ENCODE measurements around the gene EMP1.

The EMP1 gene

GRCh38 chr12:13196130-13196921, at the start of gene EMP1:
Gene EMP1 (plus strand): TSS chr12:13196726. CDS start chr12:13211511, 14,785 bp downstream.
- DNase-seq (ENCODE audit: low read depth in 2 of 2): peak; percentile 68 to 84

GRCh38 chr12:13147688-13148484, 48.6 kb upstream of the EMP1 start:
- DNase-seq (ENCODE audit: low read depth in 2 of 2): no peak

GRCh38 chr12:13148485-13148847, 48.1 kb upstream of the EMP1 start:
- no peak for DNase-seq (ENCODE audit: low read depth in 2 of 2)

GRCh38 chr12:13149411-13149810, 47.1 kb upstream of the EMP1 start:
- no peak for DNase-seq (ENCODE audit: low read depth in 2 of 2)

- no peak for DNase-seq (ENCODE audit: low read depth in 2 of 2)
These were observed 44.2 kb upstream of the EMP1 start for GRCh38 chr12:13152281-13152680.

- no peak for DNase-seq (ENCODE audit: low read depth in 2 of 2)
These were observed 43.8 kb upstream of the EMP1 start for GRCh38 chr12:13152756-13153155.

GRCh38 chr12:13153180-13153579, 43.3 kb upstream of the EMP1 start:
- DNase-seq (ENCODE audit: low read depth in 2 of 2): no peak

GRCh38 chr12:13154027-13154538, 42.4 kb upstream of the EMP1 start:
- no peak for DNase-seq (ENCODE audit: low read depth in 2 of 2)

- no peak for DNase-seq (ENCODE audit: low read depth in 2 of 2)
These were observed 41.7 kb upstream of the EMP1 start for GRCh38 chr12:13154831-13155230.

GRCh38 chr12:13156277-13156676, 40.2 kb upstream of the EMP1 start:
- DNase-seq (ENCODE audit: low read depth in 2 of 2): no peak

GRCh38 chr12:13161172-13161571, 35.4 kb upstream of the EMP1 start:
- no peak for DNase-seq (ENCODE audit: low read depth in 2 of 2)

GRCh38 chr12:13162904-13163303, 33.6 kb upstream of the EMP1 start:
- DNase-seq (ENCODE audit: low read depth in 2 of 2): no peak

- no peak for DNase-seq (ENCODE audit: low read depth in 2 of 2)
These were observed 32.5 kb upstream of the EMP1 start for GRCh38 chr12:13163868-13164635.

GRCh38 chr12:13164921-13165616, 31.5 kb upstream of the EMP1 start:
- no peak for DNase-seq (ENCODE audit: low read depth in 2 of 2)

GRCh38 chr12:13165617-13166041, 30.9 kb upstream of the EMP1 start:
- peak; percentile 60 to 68 for DNase-seq (ENCODE audit: low read depth in 2 of 2)

- no peak for DNase-seq (ENCODE audit: low read depth in 2 of 2)
These were observed 29.3 kb upstream of the EMP1 start for GRCh38 chr12:13167226-13167625.

- no peak for DNase-seq (ENCODE audit: low read depth in 2 of 2)
These were observed 28.6 kb upstream of the EMP1 start for GRCh38 chr12:13167906-13168305.

GRCh38 chr12:13169272-13169671, 27.3 kb upstream of the EMP1 start:
- DNase-seq (ENCODE audit: low read depth in 2 of 2): no peak

- DNase-seq (ENCODE audit: low read depth in 2 of 2): no peak
These were observed 25.5 kb upstream of the EMP1 start for GRCh38 chr12:13170892-13171490.

GRCh38 chr12:13171921-13172859, 24.3 kb upstream of the EMP1 start:
- no peak for DNase-seq (ENCODE audit: low read depth in 2 of 2)

Measured in stimulated activated CD8-positive, alpha-beta memory T cell treated with anti-CD3 and anti-CD28 coated beads, Interleukin-7, amount 100 ng/mL, for 4 hours (primary cell).